Measurements from ENCODE around the gene MSTO1.
"Not testable (repeated sequence)": the region's sequence is repeated elsewhere in the genome, so short reads cannot be mapped to it uniquely, and the experiment has no call there.

MSTO1 gene

GRCh38 chr1:155622191-155622590 is 12.2 kb downstream of the MSTO1 start:
- DNase-seq = no peak

- no peak for DNase-seq
Measured at GRCh38 chr1:155623357-155623756, 13.3 kb downstream of the MSTO1 start.

DNA sequence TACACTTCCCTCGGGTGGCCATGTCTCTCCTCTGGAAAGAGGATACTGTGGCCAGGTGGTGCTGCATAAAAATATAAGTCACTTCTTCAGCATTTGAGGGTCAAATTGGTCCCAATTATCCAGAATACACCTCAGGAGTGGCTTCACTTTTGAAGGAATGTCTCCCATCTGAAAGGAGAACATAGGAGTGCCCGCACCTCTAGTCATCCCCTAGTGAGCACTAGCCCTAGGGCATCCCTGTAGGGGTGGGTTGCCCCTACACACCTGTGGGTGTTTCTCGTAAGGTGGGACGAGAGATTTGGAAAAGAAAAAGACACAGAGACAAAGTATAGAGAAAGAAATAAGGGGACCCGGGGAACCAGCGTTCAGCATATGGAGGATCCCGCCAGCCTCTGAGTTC is 16.4 kb downstream of the MSTO1 start:
- DNase-seq = not testable (repeated sequence)

DNA sequence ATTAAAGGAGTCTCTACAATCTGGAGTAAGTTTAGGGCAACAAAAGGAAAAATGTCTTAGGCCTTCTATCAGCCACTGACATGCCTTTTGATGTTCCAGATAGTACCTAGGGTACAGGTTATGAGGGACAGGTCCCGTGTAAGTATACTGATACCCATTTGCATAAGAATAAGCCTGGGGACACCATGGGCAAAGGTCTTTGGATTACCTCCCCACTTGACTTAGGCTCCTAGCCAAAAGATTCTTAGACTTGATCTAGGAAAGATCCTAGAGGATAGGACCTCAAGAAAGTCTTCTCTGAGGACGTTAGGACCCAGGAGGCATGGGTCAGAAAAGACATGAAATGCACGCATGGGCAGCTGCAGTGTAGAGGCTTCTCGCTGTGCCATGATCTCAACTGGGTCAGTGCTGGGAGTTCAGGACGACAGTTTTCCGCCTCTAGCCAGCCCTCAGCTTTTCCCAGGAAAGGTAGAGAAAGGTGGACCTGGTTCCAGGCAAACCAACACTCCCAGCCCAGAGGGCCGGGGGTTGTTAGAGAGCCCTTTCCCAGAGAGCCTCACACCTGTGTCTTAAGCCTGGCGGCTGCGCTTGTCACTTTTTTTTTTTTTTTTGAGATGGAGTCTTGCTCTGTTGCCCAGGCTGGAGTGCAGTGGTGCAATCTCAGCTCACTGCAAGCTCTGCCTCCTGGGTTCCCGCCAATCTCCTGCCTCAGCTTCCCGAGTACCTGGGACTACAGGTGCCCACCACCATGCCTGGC is 26.6 kb downstream of the MSTO1 start:
- no peak for DNase-seq

- no peak for DNase-seq
Measured at GRCh38 chr1:155640367-155640766, 30.3 kb downstream of the MSTO1 start.

DNA sequence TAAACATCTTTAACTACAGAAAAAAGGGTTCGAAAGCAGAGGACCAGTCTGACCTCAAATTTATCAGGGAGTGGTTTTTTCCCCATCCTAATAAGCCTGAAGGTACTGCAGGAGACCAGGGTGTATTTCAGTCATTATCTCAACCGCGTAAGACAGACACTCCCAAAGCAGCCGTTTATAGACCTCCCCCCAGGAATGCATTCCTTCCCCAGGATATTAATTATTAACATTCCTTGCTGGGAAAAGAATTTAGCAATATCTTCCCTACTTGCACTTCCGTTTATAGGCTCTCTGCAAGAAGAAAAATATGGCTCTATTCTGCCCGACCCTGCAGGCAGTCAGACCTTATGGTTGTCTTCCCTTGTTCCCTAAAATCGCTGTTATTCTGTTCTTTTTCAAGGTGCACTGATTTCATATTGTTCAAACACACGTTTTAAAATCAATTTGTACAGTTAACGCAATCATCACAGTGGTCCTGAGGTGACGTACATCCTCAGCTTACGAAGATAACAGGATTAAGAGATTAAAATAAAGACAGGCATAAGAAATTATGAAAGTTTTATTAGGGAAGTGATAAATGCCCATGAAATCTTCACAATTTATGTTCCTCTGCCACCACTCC is 32.7 kb downstream of the MSTO1 start:
- not testable (repeated sequence) for DNase-seq

GRCh38 chr1:155643230-155643629 is 33.2 kb downstream of the MSTO1 start:
- DNase-seq = no peak

- DNase-seq = no peak
Measured at GRCh38 chr1:155645034-155645598, 35.1 kb downstream of the MSTO1 start.

DNA sequence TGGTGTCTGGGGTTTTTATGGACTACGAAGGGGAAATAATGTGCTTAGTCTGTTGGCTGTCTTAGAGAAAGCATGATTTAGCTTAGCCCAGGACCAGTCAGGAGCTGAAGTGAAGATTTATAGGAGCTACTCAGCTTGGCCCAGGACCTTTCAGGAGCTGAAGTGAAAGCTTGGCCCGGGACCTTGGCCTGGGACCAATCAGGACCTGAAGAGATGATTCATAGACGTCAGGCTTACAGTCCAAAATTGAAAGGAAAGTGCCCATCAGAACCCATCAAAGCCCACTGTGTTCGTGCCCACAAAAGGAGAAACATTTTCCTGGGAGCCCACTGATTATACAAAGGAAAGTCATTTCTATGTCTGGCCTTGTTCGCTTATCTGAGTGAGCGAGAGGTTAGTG is 35.6 kb downstream of the MSTO1 start:
- no peak for DNase-seq

GRCh38 chr1:155646307-155646706 is 36.3 kb downstream of the MSTO1 start:
- peak; percentile 41 to 65 for DNase-seq

GRCh38 chr1:155648207-155649147 is 38.5 kb downstream of the MSTO1 start:
- DNase-seq = peak; percentile 29 to 30

GRCh38 chr1:155649676-155650075 is 39.7 kb downstream of the MSTO1 start:
- DNase-seq = peak; percentile 19 to 49

- DNase-seq = no peak
Measured at GRCh38 chr1:155650231-155650757, 40.3 kb downstream of the MSTO1 start.

- DNase-seq = no peak
Measured at GRCh38 chr1:155651861-155652661, 42.0 kb downstream of the MSTO1 start.

DNA sequence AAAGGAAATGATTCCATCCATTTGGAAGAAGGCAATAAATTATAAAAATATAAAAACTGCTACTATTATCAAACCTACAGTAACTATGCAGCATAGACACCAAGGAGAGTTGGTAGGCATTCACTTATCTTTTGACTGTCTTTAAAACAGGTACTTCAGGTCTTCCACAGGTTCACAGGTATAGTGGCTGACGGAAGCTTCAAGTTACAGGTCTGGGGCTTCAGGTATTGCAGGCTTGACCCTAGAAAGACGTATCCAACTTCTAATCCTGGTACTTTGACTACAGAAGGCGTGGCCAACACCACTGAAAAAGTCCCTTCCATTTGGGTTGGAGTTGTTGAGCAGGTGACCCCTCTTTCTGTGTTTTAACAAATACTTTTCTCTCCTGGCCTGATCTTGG is 42.9 kb downstream of the MSTO1 start:
- DNase-seq = no peak

- DNase-seq = no peak
Measured at GRCh38 chr1:155657463-155657862, 47.4 kb downstream of the MSTO1 start.

GRCh38 chr1:155661239-155661638 is 51.2 kb downstream of the MSTO1 start:
- not testable (repeated sequence) for DNase-seq
